ENCODE data around the gene SCART1.
"Not testable (repeated sequence)": the region's sequence is repeated elsewhere in the genome, so short reads cannot be mapped to it uniquely, and the experiment has no call there.

Gene SCART1

DNA sequence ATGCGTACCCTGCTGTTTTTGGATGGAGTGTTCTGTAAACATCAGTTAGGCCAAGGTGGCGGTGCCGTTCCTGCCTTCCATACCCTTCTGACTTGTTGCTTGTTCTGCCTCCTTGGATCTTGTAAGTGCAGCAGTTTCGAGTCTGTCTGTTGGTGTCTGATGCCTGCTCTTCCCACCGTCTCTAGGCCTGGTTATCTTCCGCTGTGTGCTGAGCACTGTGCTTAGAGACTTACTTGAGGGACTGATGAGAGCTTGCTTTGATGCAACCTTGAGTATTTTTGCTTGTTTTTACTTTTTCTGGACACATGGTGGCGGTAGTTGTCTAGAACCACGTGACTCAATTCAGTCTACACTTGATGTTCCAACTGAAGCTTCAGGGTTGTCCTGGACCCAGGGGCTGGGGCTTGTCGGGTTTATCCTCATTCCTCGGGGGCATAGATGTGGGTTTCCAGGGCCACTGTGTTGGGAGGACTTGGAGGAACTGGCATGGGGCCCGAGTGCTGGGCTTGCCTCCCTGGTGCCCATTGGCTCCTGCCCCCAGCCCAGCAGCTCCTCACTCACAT, 15.0 kb upstream of the SCART1 start:
- no peak for DNase-seq

DNA sequence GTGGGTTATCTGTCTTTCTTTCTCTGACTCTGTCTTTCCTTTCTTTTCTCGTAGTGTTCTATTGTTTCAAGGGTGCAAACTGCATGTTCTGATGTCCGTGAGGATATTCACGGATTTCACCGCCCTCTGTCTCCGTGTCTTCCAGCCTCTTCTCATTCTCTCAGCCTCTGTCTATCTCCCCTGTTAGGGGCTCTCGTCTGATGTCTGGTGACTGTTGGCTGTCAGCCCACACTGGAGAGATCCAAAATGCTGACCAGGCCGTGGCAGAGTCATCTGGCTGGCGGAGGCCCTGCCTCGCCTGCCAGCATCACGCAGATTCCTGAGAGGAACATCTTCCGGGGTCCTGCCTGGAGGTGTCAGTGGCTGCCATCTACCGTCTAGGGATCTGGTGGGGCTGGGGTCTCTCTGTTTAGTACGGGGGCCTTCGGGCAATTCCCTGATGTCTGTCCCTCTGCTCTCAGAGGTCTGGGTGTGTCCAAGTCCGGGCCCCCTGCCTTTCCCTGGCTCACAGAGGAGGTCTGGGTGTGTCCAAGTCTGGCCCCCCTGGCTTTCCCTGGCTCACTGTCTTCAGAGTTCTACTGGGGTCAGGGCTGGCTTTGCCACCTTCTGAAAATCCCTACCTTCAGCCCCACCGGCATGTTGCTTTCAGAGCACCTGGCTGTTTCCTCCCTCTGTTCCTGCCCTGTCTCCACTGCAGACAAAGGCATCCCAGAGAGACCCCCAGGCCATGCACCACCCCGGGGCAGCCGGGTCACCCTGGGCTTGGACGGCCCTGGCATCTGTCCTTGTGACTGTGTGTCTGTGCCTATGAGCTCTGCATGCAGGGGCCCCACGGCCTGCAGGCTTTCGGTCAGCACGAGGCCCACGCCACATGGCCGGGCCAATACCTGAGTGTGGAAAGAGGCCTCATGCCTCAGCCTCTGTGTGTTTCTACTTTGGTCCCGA, 14.0 kb upstream of the SCART1 start:
- DNase-seq = no peak

DNA sequence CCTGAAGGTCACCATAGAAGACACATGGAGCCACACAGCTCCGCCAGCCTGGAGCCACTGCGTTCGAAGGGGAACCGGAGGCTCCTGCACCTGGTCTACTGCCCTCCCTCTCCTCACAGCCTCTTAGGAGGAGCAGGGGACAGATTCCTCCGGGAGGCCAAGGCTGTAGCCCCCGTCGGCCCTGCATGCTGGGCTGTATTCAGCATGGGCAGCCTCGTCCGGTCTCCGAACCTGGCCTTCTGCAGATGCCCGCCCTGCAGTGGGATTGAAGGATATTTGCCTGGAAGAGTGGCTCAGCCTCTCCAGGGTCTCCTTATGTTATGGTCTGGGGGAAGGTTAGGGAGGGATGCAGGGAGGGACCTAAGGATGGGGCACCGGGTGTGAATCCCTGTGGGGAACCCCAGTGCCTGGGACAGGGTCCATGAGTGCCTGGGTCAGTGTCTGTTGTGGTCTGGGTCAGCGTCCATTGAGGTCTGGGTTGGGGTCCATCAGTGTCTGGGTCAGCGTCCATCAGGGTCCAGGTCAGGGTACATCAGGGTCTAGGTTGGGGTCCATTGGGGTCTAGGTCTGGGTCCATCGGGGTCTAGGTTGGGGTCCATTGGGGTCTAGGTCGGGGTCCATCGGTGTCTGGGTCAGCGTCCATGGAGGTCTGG, 13.0 kb upstream of the SCART1 start:
- DNase-seq = no peak

DNA sequence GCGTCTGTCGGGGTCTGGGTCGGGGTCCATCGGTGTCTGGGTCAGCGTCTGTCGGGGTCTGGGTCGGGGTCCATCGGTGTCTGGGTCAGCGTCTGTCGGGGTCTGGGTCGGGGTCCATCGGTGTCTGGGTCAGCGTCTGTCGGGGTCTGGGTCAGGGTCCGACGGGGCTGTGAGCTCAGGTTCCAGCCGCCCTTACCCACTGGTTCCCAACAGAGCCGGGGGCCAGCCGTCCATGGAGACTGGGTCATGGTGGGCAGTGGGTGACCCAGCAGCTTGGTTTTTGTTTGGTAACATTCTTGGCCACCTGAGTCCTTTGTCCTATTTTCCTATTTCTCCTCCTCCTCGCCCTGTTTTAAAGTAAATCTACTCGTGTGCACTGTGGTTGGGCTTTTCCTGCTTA, 12.4 kb upstream of the SCART1 start:
- DNase-seq = not testable (repeated sequence)

DNA sequence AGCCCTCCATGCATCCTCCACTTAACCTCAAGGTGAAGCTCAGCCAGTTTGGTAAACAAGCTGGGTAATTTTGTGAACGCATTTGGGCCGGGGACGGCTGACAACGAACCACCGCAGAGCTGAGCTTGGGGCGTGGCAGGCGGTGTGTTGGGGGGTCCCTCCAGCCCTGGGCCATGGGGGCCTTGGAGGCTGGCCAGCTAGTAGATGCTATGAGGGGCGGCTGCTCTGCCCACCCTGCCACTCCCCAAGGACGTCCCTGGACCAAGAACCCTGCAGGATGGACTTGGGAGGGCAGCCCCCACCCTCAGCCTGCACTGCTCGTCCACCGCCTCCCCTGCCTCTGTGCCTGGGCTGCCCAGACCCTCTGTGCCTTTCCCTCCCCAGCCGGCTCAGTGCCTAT, 12.0 kb upstream of the SCART1 start:
- DNase-seq = no peak

DNA sequence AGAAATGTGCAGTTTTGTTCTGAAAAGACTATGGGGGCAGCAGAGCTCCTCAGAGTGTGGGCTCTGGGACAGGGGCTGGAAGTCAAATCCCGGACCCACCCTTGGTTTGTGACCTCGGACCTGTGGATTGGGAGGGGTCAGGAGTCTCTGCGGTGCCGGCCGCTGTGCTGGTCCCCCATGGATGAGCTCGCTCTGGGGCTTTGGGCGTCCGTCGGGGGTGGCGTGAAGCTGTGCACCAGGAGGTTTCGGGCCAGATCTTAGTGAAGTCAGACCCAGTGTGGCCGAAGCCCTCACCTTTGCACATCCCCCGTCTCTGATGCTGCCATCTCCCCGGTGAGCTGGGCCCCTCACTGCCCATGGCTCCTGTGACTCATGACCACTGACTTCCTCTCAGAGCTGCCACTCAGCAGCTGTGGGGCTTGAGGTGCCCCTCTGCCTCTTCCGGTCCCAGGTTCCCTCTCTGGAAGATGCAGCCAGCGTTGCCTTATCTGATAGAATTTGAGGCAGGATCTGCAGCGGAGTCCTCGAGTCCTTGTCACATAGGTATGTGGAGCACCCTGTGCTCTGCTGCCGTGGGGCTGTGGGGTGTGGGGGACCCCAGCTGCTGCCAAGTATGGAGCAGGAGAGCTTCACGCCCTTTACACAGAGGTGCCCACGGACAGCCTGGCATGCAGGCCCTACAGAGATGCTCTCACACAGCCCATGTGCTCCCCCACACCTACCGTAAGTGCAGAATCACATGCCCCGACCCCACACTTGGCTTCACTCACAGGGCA, 11.4 kb upstream of the SCART1 start:
- DNase-seq = no peak

DNA sequence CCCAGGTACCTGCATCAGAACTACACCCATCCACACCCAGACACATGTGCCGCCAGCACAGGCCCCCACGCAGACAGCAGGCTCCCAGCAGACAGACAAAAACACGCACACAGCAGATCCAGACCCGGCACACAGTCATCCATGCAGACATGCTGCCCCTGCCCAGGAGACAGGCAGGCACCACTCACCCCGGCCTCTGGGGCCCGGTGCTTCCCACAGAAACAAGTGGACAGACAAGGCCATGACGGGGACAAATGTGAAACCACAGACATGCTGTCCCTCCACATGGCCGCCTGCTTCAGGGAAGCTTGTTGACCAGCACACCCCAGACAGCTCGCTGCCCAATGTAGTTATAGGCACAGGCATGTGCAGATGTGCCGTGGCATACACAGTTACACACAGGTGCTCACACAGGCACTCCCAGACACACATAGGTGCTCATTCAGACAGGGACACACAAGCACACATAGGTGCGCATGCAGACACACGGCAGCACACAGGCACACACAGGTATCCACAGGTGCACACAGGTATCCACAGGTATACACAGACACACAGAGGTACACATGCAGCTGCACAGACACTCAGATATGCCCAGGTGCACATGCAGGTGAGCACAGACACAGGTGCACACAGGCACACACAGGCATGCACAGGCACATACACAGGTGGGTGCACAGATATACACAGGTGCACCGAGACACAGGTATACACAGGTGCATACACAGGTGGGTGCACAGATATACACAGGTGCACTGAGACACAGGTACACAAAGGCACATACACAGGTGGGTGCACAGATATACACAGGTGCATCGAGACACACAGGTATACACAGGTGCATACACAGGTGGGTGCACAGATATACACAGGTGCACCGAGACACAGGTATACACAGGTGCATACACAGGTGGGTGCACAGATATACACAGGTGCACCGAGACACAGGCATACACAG, 10.5 kb upstream of the SCART1 start:
- no peak for DNase-seq

DNA sequence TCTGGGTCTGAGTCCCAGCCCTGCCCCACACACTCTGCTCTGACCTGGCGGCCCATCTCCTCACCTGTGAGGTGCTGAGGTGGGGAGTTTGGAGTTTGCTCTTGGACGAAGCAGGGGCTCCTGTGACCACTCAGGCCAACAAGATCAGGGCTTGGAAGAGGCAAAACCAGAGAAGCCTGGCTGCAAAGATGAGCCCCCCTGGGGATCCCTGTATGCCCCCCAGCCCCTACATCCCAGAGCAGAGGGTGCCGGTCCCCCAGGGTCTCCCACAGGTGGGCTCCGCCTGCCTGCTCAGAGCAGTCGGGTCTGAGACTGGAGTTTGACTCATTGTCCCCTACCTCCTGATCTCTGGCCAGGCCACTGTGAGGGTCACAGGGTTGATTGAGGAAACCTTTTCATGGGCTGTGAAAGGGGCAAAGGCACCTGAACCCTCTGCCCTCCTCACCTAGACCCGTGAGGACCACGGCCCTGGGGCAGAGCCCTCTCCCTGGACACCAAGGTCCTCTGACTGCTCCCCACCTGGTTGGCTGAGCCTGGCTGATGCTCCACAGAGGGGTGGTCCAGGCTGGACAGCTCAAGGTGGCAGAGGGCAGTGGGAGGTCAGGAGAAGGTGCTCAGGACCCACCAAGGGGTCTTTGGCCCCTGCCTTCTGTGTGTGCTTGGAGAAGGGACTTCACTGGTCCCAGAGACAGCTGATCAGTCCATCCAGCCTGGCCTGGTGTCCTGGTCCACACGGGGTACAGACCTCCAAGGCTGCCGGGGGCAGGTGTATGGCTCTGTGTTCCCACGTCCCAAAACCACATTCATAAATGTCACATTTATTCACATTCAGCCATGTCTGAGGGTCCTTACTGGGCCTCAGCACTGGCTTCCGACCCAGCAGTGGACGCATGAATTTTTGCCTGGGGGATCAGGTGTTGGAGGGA, 9.1 kb upstream of the SCART1 start:
- no peak for DNase-seq

DNA sequence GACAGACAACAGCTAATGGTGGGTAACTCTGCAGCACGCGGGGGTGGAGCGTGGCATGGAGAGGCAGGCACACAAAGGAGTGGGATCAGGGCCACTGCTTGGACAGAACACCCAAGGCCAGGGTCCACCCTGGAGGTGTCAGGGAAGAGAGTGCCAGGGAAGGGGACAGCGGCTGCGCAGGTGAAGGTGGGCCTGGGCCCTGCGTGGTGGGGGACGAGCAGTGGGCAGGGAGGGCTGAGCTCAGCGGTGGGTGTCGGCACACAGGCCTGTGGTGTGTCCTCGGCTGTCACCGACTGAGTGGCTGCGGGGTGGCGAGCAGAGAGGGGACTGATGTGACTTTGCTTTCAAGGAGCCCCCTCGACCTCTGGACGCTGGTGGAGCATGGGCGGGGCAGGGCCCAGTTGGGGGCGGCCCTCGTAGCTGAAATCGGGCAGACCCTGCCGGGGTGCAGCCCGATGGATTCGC, 8.4 kb upstream of the SCART1 start:
- no peak for DNase-seq

DNA sequence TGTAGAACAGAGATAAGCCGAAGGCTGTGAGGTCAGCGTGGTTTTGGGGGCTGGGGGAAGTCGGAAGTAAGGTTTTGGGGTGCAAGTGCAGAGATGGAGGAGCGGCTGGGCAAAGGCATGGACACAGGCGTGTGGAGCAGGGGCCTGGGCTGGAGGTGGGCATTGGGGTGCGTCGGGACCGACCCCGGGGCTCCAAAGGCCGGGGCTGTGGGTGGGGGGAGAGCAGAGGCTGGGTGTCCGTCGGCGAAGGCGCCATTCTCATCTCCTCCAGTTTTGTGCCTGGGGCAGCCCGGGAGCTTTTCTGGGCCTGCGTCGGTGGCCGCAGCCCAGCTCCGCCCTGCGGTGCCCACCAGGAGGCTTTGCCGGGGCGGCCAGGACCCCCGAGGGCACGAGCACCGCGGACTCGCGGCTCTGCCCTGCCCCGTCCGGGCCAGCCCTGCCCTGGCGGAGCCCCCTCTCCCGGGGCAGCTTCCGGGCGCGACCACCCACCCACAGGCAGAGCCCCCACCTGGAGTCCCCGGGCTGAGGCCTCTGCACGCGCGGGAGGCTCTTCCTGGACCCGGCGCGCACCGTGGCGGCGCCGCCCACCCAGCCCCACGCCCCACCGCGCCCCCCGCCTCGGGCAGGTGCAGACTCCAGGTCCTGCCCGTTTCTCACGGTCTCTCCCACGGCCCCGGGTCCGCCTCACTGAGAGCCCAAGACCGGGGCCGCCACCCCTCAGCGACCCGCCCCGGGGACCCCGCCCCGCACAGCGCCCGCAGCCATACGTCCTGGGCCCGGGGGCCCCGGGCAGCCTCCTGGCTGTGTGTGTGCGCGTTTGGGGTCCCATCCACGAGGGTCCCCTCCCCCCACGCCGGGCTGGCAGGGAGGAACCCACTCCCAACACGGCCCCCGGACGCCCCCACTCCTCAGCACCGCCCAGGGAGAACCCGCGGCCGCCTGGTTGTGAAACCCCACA, 7.7 kb upstream of the SCART1 start:
- no peak for DNase-seq

DNA sequence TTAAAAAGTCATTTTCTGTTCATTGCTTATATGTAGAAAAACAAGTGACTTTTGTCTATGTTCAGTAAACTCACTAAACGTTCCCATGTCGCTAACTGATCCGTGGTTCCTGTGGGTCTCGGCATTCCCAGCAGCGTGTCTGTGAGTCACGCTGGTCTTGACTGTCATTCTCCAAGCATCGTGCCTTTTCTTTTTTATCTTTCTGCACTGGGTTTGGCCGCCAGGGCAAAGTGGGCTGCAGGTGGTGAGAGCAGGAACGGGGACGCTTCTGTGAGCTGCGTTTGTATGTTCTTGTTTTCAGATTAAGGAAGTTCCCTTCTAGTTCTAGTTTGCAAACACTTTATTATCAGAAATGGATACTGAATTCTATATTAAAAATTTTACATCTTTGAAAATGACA, 6.8 kb upstream of the SCART1 start:
- no peak for DNase-seq

DNA sequence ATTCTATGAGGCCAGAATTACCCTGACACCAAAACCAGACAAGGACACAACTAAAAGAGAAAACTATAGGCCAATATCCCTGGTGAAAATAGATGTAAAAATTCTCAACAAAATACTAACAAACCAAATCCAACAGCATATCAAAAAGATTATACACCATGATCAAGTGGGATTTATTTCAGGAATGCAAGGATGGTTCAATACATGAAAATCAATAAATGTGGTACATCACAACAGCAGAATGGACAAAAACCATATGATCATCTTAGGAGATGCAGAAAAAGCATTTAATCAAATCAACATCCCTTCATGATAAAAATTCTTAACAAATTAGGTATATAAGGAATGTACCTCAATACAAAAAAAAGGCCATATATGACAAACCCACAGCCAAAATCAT, 5.6 kb upstream of the SCART1 start:
- no peak for DNase-seq

DNA sequence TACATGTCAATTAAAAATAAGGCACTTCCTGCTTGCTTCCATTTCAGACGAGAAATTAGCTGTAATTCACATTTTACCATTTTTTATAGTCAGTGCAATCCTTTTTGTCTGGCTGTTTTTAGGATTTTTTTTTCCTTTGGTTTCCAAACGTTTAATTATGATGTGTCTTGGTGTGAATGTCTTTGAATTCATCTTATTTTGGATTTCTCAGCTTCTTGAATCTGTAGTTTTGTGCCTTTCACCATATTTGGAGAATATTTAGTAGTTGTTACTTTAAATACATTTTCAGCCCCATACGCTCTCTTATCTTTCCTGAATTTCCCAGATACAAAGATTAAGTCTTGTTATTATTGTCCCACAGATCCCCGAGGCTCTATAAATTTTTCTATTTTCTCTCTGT, 2.4 kb upstream of the SCART1 start:
- no peak for DNase-seq

DNA sequence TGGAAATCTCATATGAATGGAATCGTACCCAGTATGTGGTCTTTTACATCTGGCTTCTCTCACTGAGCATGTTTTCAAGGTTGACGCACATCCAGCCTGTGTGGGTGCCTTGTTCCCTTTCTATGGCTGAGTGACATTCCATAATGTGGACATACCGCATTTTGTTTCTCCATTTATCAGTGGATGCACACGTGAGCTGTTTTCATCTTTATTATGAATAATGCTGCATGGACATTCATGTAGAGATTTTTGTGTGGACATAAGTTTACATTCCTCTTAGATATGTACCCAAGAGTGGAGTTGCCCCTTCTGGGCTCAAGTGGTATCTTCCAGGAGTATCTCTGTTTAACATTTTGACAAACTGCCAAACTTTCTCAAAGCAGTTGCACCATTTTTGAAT, 1.3 kb upstream of the SCART1 start:
- no peak for DNase-seq

DNA sequence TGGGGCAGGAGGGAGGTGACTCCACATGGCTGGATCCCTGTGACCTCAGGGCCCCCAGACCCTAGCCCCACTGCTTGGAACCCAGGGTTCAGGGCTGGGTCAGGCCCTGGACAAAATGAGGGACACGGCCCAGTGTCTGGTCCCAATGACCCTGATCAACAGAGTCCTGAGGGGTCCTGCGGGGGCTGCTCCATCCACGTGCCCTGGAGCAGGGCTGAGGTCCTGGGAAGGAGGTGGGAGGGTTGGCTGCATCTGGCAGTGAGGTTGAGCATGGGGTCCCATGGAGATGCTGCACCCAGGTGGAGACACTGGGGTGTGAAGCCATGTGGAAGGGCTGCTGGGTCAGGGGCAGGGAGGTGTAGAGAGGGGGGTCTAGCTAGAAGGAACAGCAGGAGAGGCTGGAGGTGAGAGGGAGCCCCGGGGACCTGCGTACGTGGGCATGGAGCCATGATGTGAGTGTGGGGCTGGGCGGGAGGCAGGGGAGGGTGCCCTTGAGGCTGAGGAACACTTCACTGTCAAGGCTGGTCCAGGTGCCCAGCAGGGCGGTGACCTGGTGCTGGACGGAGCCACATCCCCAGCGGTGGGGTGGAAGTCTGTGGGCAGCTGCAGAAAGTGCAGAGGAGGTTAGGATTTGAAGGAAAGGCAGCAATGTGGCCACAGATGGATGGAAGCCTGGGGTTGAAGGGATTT, 604 bp downstream of the SCART1 start:
- no peak for DNase-seq

DNA sequence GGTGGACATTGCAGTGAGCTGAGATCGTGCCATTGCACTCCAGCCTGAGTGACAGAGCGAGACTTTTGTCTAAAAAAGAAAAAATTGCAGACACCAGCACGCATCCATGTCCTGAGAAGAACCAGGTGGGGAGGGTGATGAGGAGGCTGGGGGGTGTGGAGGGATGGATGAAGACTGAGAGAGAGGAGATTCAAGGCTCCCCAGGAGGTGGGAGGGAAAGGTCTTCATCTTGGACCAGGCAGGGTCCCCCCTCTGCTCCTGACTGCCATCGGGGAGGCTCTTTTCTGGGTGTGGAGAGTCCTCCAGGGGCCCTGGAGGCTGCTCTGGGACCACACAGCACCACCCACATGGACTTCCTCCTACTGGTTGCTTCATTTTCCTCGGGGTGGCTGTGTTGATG, 1.5 kb downstream of the SCART1 start:
- DNase-seq = no peak

DNA sequence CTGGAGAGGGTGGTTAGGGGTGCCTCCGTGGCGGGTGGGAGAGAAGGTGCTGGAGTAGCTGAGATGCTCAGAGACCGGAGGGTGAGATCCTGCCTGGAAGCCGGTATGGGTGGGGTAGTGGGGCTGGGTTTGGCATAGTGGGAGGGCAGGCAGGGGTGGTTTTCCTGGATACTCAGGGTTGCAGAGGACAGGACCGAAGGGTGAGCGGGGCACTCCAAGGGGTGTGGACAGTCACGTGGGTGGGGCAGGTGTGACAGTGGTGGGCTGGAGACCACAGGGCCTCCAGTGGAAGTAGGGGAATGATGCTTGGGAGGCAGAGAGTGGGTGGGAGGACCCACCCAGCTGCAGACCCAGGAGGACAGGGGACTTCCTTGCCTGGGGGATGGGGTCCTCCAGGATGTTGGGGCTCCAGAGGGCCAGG, 1.9 kb downstream of the SCART1 start:
- DNase-seq = no peak

DNA sequence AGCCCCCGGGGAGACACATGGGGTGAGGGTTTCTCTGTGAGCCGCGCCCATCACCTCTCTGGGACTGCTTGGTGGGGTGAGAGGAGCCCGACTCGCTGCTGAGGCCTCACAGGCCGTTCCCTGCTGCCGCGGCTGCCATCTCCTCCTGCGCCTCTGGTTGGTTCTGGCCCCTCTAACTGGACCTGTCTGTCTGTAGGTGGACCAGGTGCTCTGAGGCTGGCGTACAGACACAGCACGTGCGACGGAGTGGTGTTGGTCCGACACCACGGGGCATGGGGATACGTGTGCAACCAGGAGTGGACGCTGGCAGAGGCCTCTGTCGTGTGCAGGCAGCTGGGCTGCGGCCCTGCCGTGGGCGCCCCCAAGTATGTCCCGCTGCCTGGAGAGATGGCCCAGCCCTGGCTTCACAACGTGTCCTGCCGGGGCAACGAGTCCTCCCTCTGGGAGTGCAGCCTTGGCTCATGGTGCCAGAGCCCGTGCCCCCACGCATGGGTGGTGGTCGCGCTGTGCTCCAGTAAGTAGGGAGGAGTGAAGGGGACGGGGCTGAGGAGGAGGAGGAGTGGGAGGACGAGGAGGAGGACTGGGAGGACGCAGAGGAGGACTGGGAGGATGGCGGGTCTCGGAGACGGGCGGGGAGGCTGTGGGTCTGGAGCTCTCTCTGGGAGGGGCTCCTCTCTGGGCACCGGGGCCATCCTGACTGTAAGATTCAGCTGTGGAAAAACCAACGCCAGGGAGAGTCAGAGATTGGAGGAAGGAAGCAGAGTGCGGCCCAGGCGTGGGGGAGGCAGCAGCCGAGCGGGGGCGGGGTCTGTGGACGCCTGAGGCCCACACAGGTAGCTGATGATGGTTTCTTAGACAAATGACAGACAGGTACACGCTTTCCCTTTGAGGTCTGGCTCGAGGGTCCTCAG, 2.6 kb downstream of the SCART1 start:
- no peak for DNase-seq
